Stimulated activated CD4-positive, alpha-beta T cell treated with anti-CD3 and anti-CD28 coated beads, Interleukin-1b, Interleukin-23, amount 100 ng/mL, for 1 hour (primary cell): ENCODE measurements around the gene FGF10.

Source experiments
- DNase-seq, 2 donors: peaks; one replicate each; pipeline ENCODE4 v3.0.0-alpha.2; 2020; ENCODE audit warnings: low read depth in 2 of 2

FGF10 gene

DNA sequence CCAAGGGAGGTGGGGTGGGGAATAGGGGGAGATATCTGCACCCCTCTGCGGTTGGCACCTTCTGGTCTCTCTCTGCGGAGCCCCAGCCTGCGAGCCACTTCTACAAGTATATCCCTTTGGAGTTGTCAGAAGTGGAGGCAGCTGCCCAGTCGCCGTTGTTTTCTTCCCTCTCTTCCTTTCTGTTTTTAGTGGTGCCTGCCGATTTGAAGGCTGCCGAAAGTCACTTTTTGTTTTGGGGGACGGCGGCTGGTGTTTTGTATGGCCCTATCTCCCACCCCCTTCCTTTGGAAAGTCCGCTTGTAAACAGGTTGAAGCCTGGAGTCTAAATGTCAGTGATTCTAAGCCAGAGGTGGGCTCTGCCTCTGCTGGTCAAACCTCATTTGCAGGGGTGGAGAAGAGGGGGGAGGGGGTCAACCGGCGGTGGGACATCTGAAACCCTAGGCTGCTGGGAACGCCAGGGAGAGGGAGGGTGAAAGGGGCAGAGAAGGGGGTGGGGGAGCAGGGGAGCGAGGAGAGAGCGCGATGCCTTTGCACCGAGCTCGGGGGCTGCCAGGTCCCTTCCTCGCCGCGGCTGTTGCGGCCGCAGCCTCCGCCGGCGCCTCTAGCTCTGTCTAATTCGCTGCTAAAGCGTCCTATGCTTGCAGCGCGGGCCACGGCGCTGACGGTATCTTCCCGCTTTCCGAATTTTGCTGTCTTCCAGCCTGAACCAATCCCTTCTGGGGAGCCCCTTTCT lies at the start of gene FGF10:
Gene FGF10, minus strand, starts transcription at position 331 of the 733 bp plus-strand sequence. CDS start 738 bp downstream, outside the sequence.
- DNase-seq: no peak

DNA sequence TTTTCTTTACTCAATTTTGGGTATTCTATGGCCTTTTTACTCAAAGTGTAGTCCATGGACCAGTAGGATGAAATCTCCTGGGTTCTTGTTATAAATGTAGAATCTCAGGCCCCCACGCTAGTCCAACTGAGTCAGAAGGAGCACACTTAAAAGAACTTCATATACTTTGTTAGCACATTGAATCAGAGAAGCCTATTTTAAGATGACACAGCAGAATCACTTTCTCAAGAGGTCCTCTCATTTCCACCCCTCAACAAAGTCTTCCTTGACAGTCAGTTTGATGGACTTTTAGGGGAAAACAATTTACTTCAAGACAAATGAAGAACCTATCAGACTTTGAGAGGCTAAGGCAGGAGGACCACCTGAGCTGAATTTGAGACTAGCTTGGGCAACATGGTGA lies 37.7 kb upstream of the FGF10 start:
- no peak for DNase-seq

DNA sequence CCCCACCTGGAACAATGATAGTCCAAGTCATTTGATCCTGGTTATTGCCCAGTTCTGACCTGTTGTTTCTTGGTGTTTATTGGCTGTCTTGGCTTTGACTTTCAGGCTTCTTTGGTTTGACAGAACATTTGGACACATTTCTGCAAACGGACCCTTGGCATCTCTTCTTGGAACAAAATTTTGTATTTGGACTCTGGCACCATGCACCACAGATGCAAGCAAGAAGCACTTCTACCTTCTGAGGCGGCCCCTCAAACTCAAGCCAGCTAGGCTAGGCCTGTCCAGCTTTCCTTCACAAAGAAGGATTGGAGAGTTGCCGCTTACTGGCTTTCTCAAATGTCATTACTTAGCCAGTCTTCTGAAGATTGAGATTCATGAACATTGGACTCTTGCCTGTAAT lies 23.1 kb upstream of the FGF10 start:
- no peak for DNase-seq

DNA sequence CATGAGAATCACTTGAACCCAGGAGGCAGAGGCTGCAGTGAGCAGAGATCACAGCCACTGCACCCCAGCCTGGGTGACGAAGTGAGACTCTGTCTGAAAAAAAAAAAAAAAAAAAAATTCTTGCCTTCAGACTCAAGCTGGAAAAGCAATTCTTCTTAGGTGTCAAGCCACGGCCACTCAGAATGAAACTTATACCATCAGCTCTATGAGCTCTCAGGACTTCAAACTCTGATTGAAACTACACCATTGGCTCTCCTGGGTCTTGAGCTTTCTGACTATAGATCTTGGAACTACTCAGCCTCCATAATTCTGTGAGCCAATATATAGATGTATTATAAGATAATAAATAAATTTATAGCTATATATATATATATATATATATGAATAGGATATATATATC lies 12.9 kb upstream of the FGF10 start:
- DNase-seq: no peak

DNA sequence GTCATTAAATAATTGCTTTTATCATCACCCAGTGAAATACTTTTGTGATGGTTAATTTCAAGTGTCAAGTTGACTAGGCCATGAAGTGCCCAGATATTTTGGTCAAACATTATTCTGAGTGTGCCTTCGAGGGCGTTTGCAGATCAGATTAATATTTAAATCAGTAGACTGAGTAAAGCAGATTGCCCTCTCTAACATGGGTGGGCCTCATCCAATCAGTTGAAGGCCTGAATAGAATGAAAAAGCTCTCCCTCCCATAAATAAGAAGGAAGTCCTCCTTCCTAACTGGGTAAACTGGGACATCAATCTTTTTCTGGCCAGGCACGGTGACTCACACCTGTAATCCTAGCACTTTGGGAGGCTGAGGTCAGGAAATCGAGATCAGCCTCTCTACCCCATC lies 12.4 kb upstream of the FGF10 start:
- DNase-seq: no peak

DNA sequence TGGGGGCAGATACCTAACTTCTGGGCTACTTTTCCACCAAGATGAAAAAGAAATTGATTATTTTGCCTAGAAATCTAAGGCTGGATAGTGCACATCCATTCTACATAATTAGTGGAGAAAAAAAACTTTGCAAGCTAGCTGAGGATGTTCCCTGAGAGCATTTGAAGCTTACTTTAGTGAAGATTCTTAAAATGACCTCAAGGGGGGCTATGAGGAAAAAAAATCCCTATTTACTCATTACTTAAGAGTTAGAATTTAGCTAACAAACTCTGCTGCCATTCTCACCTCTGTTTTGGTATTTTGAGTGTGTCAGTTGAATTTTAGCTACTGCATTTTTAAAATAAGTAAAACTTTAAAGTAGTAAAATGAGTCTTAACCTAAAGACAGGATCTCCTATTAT lies 9.2 kb upstream of the FGF10 start:
- DNase-seq: no peak

DNA sequence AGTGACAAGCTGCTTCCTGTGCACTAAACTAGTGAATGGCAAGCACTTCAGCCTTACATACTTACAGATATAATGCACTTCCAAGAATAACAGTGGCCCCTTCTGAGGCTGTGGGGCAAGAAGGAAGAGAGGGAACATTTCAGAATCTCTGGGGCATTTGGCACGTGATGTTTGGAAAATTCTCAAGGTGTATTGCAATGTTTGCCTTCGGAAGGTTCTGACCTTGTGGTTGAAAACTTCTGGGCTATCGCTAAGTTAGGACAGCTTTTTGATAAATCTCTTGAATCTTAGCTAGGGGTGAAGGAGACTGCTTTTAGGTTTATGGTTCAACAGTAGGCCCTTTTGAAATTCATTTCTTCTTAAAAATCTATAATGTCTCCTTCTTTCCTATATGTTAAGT lies 7.1 kb upstream of the FGF10 start:
- no peak for DNase-seq

DNA sequence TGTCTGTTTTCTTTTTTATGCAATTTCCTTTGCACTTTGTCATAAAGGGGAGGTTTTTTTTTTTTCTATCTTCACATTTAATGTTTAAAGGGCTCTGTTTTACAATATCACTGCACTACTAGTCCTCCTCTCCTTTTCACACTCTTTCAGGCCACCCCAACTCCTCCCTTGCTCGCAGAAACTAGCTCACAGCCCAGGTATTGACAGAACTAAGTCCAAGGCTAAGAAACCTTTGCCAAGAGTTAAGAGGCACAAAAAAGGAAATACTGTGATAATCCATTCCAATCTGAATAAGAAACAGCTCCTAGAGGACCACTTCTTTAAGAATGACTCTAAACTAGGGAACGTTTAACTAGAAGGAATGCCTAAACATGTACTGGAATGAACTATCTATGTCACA lies 1.1 kb upstream of the FGF10 start:
- DNase-seq: no peak

DNA sequence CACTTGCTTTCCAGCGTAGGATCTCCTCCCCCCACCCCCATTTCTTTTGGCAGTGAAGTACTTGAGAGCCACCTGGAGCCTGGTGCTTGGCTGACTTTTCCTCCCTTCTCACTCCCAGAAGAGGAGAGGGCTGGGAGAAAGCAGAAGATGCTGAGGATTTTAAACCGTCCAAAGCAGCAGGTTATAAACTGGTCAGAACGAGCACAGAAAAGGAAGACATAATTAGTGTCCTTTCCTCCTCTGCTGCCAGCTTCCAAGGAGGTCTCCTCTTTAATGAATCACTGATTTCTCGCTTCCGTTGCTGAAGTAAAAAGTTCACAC lies 563 bp upstream of the FGF10 start:
- no peak for DNase-seq

DNA sequence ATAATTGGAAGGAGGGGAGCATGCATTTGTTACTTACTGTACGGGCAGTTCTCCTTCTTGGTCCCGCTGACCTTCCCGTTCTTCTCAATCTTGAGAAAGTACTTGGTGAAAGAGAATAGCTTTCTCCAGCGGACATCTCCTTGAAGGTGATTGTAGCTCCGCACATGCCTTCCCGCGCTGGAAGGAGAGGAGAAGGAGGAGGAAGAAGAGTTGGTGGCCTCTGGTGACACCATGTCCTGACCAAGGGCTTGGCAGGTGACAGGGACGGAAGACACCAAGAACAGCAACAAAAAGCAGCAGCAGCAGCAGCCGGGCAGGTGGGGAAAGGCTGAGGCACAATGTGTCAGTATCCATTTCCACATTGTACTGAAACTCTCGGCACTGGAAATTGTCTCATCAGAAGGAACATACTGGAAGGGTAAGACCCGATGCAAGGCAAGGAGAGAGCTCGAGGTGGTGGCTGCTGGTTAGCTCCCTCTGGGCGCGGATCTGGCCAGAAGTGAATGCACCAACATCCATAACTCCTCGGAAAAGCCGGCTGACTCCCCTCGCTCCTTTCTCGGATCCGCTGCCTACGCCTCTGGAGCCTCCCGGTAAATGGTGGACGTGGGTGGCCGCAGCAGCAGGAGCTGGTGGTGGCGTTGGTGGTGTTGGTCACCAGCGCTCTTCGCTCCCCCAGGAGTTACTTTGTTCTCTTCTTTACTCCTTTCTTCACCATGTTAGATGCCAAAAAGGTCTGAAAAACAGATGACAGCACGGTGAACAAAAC lies 715 bp downstream of the FGF10 start:
- no peak for DNase-seq

DNA sequence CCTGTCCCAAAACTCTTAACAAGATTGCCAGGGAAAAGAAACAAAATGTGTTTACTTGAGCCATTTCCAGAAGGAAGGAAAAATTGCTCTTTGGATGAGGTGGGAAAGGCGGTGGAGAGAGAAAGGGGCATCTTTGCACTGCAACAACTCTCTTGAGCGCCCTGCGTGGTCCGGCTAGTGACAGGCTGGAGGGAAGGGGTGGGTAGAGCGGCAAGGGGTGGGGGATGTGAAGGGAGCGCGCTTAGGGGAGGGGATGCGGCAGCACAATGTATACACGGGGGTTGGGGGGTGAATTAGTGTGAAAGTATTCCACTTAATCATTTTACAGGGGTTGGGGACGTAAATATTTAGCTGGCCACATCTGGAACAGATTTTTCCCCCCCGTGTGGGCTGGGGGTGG lies 1.3 kb downstream of the FGF10 start:
- DNase-seq: no peak

DNA sequence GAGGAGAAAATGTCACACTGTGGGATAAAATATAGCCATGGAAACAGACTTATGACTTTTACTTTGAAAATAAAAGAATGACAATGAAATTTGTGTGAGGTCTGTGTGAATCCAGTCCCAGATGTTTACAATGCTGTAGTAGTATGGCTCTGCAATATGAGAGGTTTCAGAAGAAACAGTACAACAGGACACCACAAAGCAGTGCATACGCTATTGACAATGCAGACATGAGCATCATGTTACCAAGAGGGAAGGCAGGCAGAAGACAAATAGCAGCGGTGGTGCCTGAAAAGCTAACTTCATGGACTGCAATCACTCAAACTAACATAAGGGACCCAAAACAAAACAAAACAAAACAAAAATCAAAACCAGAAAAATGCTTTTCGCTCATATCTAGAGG lies 1.8 kb downstream of the FGF10 start:
- DNase-seq: no peak

DNA sequence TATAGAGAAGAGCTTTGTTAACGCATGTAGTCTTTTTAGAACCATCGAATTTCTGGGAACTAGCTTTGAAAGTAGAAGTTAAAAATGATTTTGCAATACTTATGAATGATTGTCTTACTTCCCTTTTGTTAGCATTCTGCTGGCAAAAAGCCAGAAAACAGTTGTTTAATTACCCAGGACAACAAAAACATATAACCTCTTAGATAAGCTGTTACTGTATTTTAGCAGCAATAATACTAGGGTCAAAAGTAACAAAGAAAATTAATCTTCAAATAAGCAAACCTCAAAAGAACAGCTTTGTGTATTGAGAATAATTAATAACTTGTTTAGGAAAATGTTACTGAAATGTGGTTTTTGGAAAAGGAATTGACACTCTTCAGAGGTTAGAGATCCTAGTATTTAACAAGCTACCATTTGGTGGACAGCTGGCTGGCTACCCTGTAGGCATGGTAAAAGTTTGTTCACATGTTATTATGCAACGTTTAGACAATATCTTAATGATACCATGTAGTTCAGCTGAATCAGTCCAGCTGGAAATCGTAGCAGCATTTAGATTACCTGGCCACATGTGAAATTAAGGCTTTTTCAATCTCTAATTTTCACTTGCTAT lies 3.8 kb downstream of the FGF10 start:
- DNase-seq: no peak

DNA sequence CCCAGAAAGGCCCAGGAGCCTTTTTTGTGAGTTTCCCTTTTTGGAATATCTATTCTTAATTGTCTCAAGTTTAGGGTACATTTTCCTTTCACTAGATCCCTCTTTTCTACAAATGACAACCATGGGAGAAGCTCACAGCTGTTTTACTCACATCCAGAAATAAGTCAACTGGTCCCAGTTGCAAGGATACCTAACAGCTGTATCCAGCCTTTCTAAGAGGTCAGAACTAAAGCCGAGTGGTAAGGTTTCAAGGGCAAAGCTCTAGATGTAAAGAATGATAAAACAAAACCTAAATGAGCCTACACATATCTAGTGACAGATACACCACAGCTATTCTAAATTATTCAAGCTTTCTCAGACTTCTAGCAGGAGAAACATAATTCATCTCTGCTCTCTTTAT lies 4.4 kb downstream of the FGF10 start:
- DNase-seq: no peak

DNA sequence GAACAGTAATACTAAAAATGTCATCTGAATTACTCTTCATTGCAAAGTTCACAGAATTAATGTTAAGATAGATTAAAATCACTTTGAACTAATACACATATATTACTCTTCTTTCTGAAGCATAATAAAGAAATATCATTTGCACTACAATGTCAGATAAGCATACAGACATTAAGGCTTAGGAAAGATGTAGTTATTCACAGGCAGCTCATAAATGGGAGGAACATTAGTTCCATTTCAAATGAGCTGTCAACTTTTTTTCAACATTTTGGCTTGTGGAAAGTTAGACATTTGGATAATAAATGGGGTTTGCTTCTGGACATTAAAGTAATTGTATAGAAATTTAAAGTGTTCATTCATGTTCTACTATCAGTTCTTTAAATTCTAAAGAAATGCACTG lies 6.3 kb downstream of the FGF10 start:
- no peak for DNase-seq

DNA sequence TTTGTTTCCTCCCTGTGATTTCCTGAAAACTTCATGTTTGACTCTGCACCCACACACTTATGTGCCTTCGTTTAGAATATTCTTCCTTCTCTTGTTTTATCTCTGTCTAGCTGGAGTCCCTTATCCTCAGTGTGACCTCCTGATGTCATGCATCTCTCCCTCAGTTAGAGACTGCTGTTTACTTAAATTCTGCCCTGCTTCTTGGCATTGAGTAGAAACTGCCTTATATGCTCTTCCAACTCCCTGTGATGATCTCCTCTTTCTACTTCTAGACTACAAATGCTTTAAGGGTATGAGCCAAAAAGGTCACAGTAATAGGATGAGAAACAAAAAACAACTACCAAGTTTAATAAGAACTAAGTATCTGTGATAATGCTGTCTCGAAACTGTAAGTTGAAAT lies 12.2 kb downstream of the FGF10 start:
- DNase-seq: no peak

DNA sequence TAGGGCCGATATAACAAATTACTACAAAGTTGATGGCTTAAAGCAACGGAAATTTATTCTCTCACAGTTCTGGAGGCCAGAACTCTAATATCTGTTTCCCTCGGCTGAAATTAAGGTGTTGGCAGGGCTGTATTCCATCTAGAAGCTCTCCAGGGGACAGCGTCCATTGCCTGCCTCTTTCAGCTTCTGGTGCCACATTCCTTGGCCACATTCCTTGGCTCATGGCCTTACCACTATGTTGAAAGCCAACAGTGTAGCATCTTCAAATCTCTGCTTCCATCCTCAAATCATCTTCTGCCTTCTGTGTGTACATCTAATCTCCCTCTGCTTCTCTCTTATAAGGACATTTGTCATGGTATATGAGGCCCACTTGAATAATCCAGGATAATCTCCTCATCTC lies 17.2 kb downstream of the FGF10 start:
- DNase-seq: no peak

DNA sequence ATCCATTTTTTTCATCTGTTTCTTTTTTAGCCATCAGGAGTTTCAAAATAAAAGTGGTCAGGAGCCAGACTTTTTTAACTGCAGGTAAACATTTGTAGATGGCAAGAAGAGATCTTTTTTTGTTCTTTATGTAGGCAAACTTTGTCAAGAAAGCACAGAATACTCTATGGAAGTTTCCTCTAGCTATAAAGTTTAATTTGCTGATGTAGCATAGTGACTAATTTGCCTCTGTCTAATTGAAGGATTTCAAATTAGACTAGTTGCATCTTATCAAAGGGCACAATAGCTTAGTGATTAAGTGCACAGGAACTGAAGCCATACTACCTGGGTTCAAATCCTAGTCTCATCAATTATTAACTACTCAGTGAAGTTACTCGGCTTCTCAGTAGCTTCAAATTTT lies 22.0 kb downstream of the FGF10 start:
- DNase-seq: no peak

DNA sequence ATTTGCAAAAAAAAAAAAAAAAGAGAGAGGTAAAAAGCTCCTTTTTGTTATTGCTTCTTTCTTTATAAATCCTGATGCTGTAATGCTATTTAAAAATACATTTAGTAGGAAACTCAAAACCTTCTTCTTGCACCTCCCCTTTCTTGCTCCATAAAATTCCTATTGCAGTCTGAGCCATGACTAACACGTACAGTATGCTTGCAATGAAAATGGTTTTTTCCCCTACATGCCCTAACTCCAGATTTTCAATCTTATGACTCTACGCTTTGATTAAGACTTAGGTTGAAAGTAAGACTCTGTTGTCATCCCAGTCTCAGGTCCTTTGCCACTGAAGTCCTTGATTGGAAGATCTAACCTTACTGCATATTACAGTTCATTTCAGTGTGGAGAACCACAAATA lies 23.9 kb downstream of the FGF10 start:
- DNase-seq: no peak

DNA sequence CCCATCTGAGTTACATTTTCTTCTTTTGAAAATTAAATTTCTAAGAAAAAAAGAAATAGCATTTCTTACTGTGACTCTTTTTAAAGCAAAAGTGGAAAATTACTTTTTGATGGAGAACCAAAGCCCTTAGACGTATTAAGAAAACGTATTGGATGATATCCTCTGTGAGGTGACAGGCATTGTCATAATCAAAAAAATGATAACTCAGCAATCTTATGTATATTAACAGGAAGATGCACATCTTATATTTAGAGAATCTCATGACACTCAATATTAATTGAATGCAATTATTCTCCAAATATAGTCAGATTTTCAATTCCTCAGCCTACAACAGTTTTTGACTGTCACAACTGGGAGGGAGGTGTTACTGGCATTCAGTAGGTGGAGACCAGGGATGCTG lies 25.1 kb downstream of the FGF10 start:
- DNase-seq: no peak

DNA sequence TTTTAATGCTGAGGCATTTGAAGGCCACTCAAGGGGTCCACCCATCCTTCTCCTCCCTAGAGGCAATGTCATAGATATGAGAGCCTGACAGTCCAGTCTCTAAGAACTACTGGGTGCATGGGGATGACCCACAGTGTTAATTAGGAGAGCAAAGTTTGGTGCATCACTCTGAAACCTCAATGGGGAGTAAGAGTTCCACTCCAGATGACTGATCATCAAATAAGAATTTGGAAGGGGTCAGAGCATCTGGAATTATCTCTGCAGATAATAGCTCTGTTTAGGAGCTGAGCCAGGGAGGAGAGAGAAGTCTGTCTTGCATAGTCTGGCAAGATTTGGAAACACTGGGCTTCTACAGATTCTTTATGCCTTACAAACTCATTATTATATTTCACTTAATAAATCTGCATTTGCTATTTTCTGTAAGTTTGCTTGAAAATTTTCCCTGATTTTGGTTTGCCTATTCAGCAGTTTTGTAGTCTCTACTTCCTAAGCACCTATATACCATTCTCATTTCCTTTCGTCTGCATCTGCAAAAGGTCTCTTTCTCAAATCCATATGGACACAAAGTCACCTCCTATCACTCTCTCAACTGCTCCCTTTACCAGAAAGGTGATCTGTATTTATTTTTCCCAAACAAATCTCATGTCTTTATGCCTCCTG lies 27.7 kb downstream of the FGF10 start:
- DNase-seq: no peak

DNA sequence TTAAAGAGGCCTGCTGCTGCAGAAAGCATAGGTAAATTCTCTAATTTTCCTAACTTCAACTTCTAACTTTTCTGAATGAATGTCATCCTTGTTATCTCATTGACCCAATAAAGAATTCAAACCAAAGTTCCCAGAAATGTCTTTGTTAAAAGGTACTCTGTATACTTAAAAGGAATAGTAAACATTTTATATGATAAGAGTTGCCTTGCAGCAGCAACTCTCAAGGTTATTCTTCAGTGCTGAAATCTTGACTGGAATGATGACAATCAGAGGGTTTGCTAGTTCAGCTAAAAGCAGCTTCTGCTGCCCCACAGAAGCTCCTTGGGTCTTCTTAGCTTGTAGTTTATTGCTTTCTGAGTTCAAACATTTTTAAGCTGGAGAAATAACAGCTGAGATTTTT lies 28.3 kb downstream of the FGF10 start:
- no peak for DNase-seq

DNA sequence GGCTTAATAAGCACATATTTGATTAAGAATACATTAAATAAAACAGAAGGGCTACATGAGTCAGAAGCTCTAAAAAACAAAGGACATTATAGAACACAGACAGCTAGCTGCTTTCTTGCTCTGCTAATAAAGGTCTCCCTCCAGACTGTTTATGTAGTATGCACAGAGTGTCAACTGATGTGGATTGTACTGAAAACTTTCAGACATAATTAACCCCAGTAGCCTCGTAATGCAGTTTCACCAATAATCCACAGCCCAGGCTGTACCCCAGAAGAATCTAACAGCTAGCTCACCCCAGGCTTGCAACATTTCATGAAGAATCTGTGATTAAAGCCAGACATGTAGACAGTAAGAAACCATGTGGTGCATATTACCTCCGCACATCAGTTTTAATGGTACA lies 30.8 kb downstream of the FGF10 start:
- DNase-seq: no peak
